Germinal center (tissue), 1 donor: ENCODE measurements around the gene SRSF2.
"Not testable (repeated sequence)": the region's sequence is repeated elsewhere in the genome, so short reads cannot be mapped to it uniquely, and the experiment has no call there.

Experiments
- DNase-seq: peaks from one replicate; pipeline ENCODE4 v3.0.0; 2012; ENCODE audit warnings: mixed read lengths, low spot score

The SRSF2 gene, protein sequence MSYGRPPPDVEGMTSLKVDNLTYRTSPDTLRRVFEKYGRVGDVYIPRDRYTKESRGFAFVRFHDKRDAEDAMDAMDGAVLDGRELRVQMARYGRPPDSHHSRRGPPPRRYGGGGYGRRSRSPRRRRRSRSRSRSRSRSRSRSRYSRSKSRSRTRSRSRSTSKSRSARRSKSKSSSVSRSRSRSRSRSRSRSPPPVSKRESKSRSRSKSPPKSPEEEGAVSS

DNA sequence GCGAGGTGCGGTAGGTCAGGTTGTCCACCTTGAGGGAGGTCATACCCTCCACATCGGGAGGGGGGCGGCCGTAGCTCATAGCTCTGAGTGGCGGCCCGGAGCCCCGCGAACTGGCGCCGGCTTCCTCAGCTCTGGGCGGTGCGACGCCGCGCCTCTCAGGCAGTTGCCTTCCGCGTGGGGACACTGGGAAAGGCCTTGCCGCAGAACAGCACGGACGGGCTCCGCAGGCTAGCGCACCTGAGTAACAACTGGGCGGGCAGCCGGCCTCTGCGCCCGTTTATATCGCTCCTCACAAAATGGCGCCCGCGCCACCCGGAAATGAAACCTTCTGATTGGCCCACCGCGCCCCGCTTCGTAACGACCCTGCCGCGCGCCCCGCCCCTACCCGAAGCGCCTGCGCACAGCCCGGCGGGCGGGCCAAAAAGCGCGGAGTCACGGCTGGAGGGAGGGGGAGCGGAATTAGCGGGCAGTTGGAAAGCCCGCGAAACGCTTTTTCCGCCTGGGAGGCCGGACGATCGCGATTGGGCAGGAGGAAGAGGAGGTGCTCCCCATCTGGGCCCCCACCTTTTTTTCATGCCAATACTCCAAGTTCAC is at the start of gene SRSF2:
Gene SRSF2, minus strand, starts transcription at position 250 of the 594 bp plus-strand sequence. Its CDS starts 171 bp downstream, at position 79.
- peak; percentile 98 for DNase-seq

DNA sequence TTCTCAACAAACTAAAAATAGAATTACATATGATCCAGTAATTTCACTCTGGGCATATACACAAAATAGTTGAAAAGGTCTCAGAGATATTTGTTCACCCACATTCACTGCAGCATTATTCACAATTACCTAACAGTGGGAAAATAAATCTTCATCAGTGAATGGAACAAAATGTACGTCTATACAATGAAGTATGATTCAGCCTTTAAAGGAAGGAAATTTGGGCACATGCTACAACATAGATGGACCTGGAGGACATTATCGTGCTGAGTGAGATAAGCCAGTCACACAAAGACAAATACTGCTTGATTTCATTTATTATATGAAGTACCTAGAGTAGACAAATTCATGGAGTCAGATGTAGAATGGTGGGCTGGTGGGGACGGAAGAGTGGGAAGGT is 47.8 kb upstream of the SRSF2 start:
- no peak for DNase-seq

DNA sequence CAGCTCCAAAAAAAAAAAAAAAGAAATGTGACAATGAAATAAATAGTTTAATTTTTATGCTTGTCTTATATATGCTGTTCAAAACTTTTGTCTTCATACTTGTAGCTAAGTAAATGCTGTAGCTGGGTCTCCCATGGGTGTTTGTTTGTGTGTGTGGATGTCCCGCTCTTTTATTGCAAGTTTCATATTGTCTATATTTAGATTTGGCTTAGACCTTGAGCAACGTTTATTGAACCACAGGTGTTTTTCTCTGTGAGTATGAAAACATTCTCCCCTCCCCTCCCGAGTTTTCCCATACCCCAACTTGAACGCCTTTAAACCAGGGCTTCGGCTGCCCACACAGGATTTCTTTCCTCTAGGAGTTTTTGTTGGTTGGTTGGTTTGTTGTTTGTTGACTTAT is 46.0 kb upstream of the SRSF2 start:
- no peak for DNase-seq

DNA sequence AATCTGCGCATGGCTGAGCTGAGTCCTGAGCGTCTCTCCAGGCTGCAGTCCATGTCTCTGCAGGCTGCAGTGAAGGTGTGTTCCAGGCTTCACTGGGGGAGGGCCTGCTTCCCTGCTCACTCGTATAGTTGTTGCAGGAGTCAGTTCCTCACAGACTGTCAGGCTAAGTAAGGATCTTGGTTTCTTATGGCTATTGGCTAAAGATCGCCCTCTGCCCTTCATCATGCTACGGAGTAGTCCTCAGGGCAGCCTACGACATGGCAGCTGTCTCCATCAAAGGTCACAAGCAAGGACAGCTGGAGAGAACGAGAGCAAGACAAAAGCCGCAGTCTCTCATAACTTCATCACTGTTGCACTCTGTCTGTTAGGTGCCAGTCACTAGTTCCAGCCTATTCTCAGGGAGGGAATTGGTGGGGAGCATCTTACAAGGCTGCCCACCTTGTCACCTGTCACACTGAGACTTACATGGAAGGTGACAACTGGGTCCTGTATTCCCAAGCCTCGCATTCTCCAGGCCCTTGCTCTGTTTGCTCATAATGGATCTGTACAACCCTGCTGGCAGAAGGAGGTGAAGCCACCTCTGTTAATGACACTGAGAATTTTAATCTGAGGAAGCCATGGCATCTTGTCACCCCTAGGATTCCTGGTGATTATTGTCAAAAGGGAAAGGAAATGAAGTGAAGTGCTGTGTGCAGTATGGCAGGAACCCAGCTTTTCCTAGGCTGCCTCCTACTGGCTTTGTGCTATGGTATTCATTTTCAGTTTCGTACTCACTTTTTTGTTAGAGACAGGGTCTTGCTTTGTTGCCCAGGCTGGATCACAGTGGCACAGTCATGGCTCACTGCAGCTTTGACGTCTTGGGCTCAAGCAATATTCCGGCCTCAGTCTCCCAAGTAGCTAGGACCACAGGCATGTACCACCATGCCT is 44.2 kb upstream of the SRSF2 start:
- DNase-seq: no peak

DNA sequence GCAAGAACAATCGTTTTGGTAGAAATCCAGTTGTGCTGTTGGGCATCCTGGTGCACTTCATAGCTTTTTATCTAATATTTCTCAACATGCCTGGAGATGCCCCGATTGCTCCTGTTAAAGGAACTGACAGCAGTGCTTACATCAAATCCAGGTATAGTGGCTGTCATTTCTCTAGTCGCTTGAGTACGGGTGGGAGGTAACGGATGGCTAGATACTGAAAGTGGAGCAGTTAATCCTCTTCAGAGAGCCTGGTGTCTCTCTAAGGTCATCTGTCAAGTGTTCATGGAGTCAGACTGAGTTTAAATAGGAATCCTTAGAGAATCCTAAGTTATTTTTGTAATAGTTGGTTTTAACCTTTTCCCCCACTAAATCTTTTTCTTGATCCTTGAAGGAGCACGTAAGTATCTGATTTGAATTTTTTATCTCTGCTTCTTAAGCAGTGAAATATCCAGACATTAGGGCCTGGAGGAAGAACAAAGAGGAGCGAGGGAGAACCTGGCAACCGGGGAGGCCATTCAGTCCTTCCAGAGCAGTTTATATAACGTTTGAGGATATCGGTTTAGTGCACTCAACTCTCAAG is 38.0 kb upstream of the SRSF2 start:
- DNase-seq: no peak

DNA sequence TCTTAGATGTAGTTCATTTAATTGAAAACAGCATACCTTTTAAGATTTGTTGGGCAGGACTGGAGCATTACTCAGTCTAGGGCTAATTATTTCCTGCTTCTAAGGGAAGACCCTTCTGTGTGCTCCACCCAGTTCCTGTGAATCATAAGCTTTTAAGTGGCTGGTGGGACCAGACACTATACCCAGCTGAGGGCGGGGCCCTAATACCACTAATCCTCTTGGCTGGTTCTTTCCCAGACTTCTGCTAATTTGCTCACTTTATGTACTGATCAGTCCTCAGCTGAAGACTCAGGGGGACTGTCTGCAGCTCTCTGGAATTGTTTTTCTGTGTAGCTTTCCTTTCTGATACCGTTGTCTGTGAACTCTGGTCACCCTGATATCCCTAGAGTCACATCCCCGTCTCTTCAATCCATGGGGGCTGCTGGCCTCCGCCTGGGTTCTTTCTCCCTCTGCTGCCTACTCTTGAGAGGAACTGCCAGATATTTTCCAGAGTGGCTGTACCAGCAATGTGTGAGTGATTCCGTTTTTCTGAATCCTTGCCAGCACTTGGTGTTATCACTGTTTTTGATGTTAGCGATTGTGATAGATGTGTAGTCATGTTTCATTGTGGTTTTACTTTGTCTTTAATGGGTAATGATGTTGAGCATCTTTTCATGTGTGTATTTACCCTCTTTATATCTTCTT is 35.9 kb upstream of the SRSF2 start:
- DNase-seq: no peak

DNA sequence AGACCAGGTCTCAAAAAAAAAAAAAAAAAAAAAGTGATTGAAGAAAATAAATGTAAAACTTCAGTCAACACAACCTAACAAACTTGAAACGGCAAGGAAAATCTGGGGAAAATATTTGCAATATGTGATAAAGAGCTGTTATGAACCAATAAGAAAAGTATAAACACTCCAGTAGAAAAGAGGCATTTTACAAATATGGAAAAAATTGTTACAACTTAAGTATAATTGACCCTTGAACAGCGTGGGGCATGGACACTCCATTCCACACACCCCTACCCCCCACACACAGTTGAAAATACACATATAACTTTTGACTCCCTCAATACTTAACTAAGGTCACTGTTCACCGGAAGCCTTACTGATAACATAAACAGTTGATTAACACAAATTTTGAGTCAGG is 21.4 kb upstream of the SRSF2 start:
- DNase-seq: no peak

DNA sequence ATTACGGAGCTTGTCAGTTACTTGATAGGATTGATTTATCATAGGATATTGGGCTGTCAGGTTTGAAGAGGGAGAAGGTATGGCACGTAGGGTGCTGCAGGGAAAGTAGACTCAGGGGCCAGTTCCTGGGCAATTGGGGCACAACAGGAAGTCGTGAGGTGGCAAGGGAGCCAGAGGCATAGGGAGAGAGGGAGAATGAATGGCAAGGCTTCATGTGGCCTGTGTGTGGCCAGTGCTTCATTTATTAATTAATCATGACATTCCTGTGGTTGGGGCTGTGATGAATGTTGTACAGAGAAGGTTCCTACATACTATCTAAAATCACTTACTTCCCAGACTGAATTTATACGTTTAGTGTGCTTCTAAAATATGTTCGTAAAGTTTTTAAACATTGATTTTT is 20.1 kb upstream of the SRSF2 start:
- DNase-seq: no peak

DNA sequence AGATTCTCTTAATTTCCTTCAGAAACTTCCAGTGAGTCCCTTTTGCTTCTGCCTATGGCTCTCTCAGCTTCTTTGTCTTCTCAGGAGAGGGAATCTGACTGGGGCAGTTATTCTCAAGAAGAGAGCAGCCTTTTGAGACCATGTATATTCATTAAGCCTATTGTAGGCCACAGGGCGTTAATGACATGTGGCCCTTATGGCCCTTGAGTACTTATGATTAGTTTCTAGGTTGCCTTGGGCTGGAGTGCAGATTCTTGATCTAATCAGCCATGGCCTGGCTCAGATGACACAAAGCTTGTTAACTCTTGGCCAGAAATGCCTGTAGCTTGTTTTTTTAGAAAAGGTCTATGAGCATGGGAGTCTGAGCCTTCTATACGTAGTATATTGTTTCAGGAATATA is 18.2 kb upstream of the SRSF2 start:
- DNase-seq: no peak

DNA sequence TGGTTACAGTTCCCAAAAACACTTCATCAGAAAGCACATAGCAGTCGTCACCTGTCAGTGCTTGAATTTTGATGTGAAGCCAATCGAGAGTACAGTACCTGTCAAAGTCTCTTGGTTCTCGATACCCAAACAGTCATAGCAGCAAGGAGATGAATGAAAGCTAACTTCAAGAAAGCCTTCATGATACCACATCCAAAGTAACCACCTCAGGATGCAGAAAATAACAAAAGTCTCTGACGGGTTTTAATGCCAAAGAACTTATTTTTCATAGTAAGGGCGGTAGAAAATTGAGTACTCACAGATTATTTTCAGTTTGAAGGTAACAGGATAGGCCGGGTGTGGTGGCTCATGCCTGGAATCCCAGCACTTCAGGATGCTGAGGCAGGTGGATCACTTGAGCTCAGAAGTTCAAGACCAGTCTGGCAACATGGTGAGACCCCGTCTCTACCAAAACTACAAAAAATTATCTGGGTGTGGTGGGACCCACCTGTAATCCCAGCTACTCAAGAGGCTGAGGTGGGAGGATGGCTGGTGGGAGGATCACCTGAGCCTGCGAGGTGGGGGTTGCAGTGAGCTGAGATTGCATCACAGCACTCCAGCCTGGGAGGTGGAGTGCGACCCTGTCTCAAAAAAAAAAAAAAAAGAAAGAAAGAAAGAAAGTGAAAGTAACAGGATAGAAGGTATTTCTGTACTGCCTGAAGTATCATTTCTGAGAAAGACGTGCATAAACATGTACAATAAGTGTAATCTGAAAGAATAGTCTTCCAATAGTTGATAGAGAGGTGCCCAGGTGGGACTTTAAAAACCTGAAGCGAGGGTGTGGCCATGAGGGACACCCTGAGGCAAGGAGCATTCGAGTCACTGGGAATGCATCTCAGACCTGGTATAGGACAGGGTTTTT is 16.2 kb upstream of the SRSF2 start:
- DNase-seq: no peak

DNA sequence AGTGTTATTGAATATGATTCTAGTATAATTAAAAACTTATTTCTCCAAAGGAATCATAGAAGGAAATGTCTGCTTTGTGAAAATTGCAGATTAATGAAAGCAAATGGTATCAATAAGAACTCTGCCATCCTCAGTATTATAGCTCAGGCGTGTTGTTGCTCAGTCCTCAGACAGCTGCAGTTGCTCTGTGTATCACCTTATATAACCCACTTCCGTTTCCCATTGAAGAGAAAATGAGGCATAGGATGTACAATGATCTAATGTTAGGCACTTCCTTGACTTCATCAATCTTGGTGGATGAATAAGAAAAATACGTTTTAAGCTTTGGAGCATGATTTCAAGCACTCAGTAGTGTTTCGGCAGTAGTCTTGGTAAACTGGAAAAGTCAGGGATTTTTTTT is 14.9 kb upstream of the SRSF2 start:
- no peak for DNase-seq

DNA sequence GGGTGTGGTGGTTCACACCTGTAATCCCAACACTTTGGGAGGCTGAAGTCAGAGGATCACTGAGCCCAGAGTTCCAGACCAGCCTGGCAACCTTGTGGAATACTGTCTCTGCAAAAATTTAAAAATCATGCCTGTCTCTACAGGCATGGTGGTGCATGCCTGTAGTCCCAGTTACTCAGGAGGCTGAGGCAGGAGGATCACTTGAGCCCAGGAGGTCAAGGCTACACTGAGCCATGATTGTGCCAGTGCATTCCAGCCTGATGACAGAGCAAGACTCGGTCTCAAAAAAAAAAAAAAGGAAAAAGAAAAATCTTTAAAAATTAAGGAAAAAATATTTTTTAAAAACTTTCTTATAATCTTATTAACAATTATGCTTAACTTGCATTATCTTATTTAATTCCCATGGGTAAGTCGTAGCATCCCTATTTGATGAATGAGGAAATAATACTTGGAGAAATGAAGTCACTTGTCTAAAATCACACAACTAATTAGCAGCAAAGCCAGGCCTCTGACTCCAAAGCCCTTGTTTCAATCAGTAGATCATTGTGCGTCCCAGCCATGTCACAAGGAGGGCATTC is 14.4 kb upstream of the SRSF2 start:
- no peak for DNase-seq

DNA sequence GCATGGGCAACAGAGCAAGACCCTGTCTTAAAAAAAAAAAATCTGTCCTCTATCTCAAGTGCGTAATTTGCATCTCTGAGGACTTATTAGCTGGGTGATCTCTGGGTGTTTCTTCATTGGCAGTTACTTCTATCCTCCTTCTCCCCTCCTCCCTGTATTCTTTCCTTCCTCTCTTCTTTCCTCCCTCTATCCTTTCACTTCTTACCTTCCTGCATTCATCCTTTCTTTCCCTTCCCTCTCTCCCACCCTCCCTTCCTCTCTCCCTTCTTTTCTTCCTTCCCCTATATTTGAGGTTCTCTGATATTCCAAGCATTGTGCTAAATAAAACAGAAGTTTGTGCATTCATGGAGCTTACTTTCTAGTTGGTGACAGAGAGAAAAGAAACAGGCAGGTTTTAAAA is 11.5 kb upstream of the SRSF2 start:
- no peak for DNase-seq

DNA sequence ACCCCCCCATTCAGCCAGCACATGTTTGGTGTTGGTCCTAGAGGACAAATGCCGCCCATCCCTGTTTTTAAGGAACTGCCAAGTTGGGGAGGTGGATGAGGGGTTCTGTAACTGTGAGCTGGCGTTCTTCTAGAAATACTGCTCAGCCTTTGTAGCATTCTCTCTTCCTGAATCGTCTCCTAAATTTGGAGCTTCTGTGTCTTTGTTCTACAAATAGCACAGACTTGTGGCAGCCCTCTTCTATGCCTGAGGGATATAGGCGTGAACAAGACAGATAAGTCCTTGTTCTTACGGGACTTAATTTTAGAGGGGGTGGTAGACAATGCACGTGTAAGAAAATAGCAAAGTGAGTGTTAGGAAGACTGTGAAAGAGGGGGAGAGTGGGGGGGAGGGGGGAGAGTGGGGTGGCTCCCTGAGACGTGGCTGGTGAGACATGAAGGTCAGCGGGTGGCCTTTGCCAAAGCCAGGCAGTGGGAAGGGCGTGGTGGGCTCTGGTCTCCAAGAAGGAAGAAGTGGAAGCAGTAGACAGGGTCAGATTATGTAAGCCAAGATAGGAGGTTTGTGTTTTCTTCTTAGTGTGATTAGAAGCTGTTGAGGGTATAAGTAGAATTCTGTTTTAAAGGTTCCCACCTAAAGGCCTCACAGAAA is 10.7 kb upstream of the SRSF2 start:
- DNase-seq: no peak

DNA sequence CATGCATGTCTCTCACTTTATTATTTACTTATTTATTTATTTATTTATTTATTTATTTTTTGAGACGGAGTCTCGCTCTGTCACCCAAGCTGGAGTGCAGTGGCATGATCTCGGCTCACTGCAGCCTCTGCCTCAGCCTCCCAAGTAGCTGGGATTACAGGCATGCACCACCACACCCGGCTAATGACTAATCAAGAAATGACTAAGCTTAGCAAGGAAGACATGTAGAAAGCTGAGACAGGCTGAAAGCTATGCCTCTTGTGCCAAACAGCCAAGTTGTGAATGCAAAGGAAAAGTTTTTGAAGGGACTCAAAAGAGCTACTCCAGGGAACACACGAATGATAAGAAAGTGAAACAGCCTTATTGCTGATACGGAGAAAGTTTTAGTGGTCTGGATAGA is 8.7 kb upstream of the SRSF2 start:
- DNase-seq: not testable (repeated sequence)

DNA sequence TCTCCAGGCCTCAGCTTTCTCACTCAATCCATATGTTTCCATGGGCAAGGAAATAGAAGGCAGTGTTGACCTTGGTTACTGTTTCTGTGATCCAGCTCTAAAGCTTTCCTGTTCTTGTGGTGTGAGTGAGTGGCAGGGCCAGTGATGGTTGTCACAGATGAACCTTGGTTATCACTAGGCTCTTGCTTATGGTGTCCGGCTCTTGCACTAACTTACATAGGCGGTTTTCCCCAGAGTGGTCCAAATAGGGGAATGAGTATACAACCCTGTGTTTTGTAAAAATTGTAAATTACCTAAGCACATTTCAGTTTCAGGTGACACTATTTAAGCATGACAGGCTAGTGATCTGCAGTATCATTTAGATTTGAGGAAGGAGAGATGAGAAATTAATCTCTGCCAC is 7.6 kb upstream of the SRSF2 start:
- DNase-seq: no peak

DNA sequence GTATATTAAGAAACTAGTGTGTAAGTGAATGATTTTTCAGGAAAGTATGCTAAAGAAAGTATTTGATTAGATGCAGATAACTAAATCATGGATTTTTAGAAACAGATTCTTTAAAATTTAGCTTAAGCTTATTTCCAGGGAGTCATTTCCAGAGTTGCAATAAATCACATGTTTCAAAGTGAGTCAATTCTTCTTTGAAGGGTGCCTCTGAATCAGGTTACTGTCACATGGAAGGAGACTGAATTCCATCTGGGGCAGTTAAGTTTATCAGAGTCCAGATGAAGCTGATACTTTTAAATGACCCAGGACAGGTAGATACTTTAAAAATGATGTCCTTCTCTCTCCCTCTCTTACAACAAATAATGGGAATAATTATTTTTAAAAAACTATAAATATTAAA is 5.8 kb upstream of the SRSF2 start:
- no peak for DNase-seq

DNA sequence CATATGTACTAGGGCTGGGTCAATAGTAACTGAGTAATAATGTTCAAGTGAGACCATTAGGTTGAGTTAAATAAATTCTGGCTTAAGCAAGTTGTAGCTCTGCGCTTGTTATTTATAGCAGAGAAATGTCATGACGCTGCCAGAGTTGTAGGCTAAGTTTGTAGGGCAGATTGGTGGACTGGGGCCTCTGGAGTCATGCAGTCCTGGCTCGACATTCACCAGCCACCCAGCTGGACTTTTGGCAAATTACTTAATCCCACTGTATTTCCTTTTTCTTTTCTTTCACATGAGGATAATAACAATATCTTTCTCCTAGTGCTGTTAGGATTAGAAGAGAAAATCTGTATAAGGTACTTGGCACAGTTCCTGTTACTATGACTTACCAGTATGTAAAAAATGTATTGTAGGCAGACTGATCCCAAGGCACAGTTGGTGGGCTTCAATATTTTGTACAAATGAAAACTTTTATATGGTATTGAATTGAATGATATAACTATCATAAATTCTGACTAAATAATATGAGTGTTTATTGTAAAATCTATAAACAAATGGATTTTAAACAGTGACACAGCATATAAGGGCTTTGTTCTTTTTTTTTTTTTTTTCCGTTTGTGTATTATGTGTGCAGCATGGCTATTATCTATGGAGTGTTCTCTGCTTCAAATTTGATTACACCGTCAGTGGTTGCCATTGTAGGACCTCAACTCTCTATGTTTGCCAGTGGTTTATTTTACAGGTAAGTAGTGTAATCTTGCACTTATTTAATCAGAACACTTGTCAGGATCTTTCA is 3.4 kb upstream of the SRSF2 start:
- DNase-seq: no peak

DNA sequence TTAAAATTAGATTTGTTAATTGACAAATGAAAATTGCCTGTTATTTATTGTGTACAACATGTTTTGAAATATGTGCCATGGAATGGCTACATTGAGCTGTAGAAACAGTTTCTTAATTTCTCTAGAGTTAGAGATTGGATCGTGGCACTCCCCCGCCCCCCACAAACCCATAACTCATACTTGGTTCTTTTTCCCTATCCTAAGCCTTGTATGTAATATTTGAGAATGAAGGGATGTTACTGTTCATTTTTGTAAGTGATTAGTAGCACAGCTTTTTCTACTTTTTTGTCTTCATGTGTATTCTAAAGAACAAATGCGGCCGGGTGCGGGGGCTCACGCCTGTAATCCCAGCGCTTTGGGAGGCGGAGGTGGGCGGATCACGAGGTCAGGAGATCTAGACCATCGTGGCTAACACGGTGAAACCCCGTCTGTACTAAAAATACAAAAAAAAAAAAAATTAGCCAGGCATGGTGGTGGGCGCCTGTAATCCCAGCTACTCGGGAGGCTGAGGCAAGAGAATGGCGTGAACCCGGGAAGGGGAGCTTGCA is 2.5 kb upstream of the SRSF2 start:
- not testable (repeated sequence) for DNase-seq
